ENCODE results near the gene ALDH5A1.

DNA sequence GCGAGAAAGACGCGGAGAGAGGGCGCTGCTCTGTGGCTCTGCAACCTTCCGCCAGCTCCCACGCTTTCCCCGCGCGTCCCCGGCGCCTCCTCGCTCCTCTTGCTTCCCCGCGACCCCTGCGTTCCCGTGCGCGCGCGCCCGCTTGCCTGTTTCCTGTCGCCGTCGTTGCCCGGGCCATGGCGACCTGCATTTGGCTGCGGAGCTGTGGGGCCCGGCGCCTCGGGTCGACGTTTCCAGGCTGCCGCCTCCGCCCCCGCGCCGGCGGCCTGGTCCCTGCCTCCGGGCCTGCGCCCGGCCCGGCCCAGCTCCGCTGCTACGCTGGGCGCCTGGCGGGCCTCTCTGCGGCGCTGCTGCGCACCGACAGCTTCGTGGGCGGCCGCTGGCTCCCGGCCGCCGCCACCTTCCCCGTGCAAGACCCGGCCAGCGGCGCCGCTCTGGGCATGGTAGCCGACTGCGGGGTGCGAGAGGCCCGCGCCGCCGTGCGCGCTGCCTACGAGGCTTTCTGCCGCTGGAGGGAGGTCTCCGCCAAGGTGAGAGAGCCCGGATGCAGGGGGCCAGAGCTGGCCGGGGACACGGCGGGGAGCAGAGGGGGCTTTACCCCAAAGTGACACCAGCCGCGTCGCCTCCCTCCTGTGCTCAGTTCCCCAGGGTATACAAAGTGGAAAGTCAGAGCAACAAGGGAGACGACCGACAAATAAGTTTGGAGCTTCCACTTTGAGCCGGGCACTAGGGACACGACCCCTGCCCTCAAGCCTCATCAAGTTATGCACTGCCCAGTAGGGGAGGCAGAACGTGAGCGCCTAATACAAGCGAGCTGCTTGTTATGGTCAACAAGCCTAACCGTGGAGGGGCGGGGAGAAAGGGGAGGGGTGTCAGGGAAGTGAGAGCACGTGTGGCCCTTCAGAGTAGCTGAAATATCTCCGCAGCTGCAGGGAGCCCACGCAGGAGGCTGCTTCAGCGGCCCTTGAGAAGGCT is at the start of gene ALDH5A1:
- peak; percentile 48 for TF ChIP-seq CTCF (conservative IDR thresholded peaks at IDR 0.05)
- TF ChIP-seq ZFX (IDR thresholded peaks at IDR 0.05): peak; percentile 93
